Upper lobe of left lung (tissue), 6 donors: Measurements from ENCODE around the gene OSBPL3. TPM values are rescaled to one million over a fixed set of nuclear protein-coding genes. Genes with fewer than 3 reads are reported as not detected.

Experiments
- ATAC-seq, 2 donors: fragments of 200-7000 bp; cut with Tn5 transposase; one replicate each; pipeline ENCODE4 v1.9.1; 2022; ENCODE audit warnings: mild to moderate bottlenecking in 2 of 2, moderate library complexity in 2 of 2; ENCODE audit not compliant: low FRiP score in 2 of 2
- DNase-seq, 2 donors: peaks; one replicate each; pipeline ENCODE4 v3.0.0-alpha.2; 2019 to 2020
- H3K27ac ChIP-seq, 4 donors: fragments of 200-600 bp; sonication (generic); one replicate each; pipeline ENCODE4 v1.5.1; 2016 to 2019
- H3K27me3 ChIP-seq, 4 donors: fragments of 200-600 bp; sonication (generic); one replicate each; pipeline ENCODE4 v1.5.1; 2017 to 2019
- H3K36me3 ChIP-seq, 4 donors: fragments of 200-600 bp; sonication (generic); one replicate each; pipeline ENCODE4 v1.5.1; 2016 to 2019
- H3K4me1 ChIP-seq, 4 donors: fragments of 200-600 bp; sonication (generic); one replicate each; pipeline ENCODE4 v1.5.1; 2018 to 2019
- H3K4me3 ChIP-seq, 4 donors: fragments of 200-600 bp; sonication (generic); one replicate each; pipeline ENCODE4 v1.5.1; 2017 to 2019; ENCODE audit warnings: mild to moderate bottlenecking in 2 of 4, moderate library complexity in 1 of 4
- H3K9me3 ChIP-seq, 4 donors: fragments of 200-600 bp; sonication (generic); one replicate each; pipeline ENCODE4 v1.5.1; 2018 to 2019
- CTCF ChIP-seq, 6 experiments: fragments of 450-650 bp in 4 of 6; fragments of 200-600 bp in 2 of 6; sonication (generic) in 2 of 6; IDR thresholded peaks; one replicate each; pipeline ENCODE4 v1.5.1; 2016 to 2019; ENCODE audit warnings: antibody characterized with exemption in 6 of 6
- EP300 ChIP-seq, 4 donors: sonication (generic); formaldehyde crosslinking; IDR thresholded peaks; one replicate each; pipeline ENCODE4 v1.5.1; 2017; ENCODE audit warnings: antibody characterized with exemption in 4 of 4, control low read depth in 2 of 4
- POLR2A ChIP-seq, 4 donors: fragments of 450-650 bp; IDR thresholded peaks; one replicate each; pipeline ENCODE4 v1.5.1; 2016 to 2017; ENCODE audit warnings: antibody characterized with exemption in 4 of 4, mild to moderate bottlenecking in 2 of 4
- POLR2AphosphoS5 ChIP-seq, 2 donors: sonication (generic); formaldehyde crosslinking; IDR thresholded peaks; one replicate each; pipeline ENCODE4 v1.5.1; 2017; ENCODE audit warnings: antibody characterized with exemption in 2 of 2
- WGBS, 2 donors: methylation state at CpG; one replicate each; pipeline ENCODE4 v1.1.5; 2017 to 2018; 5-methylcytosine and 5-hydroxymethylcytosine counted together
- total RNA-seq, 6 donors: library from RNA; depleted of rRNA in 4 of 6; stranded (reverse); fragments of >200 nt in 4 of 6; gene quantifications; one replicate each; pipeline versions ENCODE4 v1.1.0 to v1.2.1, GENCODE V29; 2016 to 2021
- donor health status: DM: no; HTN: no; CAD: no; lungs with moderate emphysema.
- donor health status: DM: no; HTN: yes; CAD: no; lungs with severe emphysema.

OSBPL3 gene, protein sequence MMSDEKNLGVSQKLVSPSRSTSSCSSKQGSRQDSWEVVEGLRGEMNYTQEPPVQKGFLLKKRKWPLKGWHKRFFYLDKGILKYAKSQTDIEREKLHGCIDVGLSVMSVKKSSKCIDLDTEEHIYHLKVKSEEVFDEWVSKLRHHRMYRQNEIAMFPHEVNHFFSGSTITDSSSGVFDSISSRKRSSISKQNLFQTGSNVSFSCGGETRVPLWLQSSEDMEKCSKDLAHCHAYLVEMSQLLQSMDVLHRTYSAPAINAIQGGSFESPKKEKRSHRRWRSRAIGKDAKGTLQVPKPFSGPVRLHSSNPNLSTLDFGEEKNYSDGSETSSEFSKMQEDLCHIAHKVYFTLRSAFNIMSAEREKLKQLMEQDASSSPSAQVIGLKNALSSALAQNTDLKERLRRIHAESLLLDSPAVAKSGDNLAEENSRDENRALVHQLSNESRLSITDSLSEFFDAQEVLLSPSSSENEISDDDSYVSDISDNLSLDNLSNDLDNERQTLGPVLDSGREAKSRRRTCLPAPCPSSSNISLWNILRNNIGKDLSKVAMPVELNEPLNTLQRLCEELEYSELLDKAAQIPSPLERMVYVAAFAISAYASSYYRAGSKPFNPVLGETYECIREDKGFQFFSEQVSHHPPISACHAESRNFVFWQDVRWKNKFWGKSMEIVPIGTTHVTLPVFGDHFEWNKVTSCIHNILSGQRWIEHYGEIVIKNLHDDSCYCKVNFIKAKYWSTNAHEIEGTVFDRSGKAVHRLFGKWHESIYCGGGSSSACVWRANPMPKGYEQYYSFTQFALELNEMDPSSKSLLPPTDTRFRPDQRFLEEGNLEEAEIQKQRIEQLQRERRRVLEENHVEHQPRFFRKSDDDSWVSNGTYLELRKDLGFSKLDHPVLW
- total RNA-seq, result 10 to 100 TPM; 17.5 to 55.5 (median 21.7) TPM

GRCh38 chr7:24979863-24980533, at the start of gene OSBPL3:
TSS of gene OSBPL3 (minus strand) at chr7:24980178. CDS start at chr7:24892472, 87,706 bp downstream.
- Histone ChIP-seq H3K4me1 (peaks cover 6 to 35% (median 25%) of the 10 kb centered on the region in 4 donors), H3K36me3 (no peaks in the 10 kb centered on the region), H3K9me3 (no peaks in the 10 kb centered on the region), H3K4me3 (peak within 1 kb of the TSS; percentile 58 to 84 (median 70)), H3K27me3 (no peaks in the 10 kb centered on the region), H3K27ac (peak within 1 kb of the TSS; percentile 87 to 95 (median 89))
- WGBS, 2 donors, result 0 to 1% methylated on average over 14 to 43 of the region's 73 CpGs
- peak; percentile 96 to 98 for ATAC-seq
- DNase-seq, result peak; percentile 96 to 99
- TF ChIP-seq POLR2A (IDR thresholded peaks at IDR 0.05) (peak in 3 of 4 donors; percentile 36 to 88 (median 60)), EP300 (IDR thresholded peaks at IDR 0.05) (no peak), CTCF (IDR thresholded peaks at IDR 0.05) (no peak), POLR2AphosphoS5 (IDR thresholded peaks at IDR 0.05) (peak in 1 of 2 donors; percentile 74)

DNA sequence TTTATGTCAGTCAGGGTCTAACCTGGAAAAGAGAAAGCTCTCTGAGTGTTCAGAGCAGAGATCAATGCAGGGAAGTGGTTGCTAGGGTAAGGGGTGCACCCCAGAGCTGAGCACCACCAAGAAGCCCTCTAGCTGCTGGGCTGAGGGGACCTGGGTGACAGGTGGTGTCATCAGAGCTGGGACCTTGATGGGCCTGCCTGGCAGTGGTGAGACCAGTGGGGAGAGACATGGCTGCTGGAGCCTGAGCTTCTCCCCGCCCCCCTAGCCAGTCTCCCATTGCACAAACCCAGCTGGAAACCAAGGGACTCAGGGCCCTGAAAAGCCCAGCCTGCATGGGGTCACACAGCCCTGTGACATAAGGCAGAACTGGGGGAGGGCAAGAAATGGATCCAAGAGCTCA, 49.1 kb upstream of the OSBPL3 start:
- Histone ChIP-seq H3K36me3 (no peaks in the 10 kb centered on the region), H3K4me3 (no peak overlapping the region), H3K27me3 (no peaks in the 10 kb centered on the region), H3K27ac (no peak overlapping the region), H3K9me3 (no peaks in the 10 kb centered on the region), H3K4me1 (no peaks in the 10 kb centered on the region)
- no peak for TF ChIP-seq POLR2A (IDR thresholded peaks at IDR 0.05)
- no peak for TF ChIP-seq POLR2AphosphoS5 (IDR thresholded peaks at IDR 0.05)
- TF ChIP-seq EP300 (IDR thresholded peaks at IDR 0.05), result no peak
- no peak for TF ChIP-seq CTCF (IDR thresholded peaks at IDR 0.05)
- no peak for DNase-seq
- no peak for ATAC-seq
- 82 to 89% methylated on average over 1 of the region's 1 CpG for WGBS, 2 donors

- Histone ChIP-seq H3K27ac (no peak overlapping the region), H3K36me3 (no peaks in the 10 kb centered on the region), H3K27me3 (no peaks in the 10 kb centered on the region), H3K9me3 (no peaks in the 10 kb centered on the region), H3K4me1 (no peaks in the 10 kb centered on the region), H3K4me3 (no peak overlapping the region)
- ATAC-seq, result peak in 1 of 2 donors; percentile 53
- 29 to 34% methylated on average over 8 of the region's 8 CpGs for WGBS, 2 donors
- DNase-seq, result no peak
- TF ChIP-seq POLR2A (IDR thresholded peaks at IDR 0.05), result no peak
- no peak for TF ChIP-seq POLR2AphosphoS5 (IDR thresholded peaks at IDR 0.05)
- no peak for TF ChIP-seq CTCF (IDR thresholded peaks at IDR 0.05)
- TF ChIP-seq EP300 (IDR thresholded peaks at IDR 0.05), result no peak
Observed at GRCh38 chr7:25028370-25029021, 48.5 kb upstream of the OSBPL3 start.

GRCh38 chr7:25026156-25026555, 46.2 kb upstream of the OSBPL3 start:
- 54 to 77% methylated on average over 3 of the region's 3 CpGs for WGBS, 2 donors
- H3K4me3 ChIP-seq, result no peak overlapping the region
- no peak overlapping the region for H3K27ac ChIP-seq
- no peaks in the 10 kb centered on the region for H3K9me3 ChIP-seq
- no peaks in the 10 kb centered on the region for H3K4me1 ChIP-seq
- no peaks in the 10 kb centered on the region for H3K36me3 ChIP-seq
- no peak for DNase-seq
- TF ChIP-seq CTCF (IDR thresholded peaks at IDR 0.05) (no peak), POLR2A (IDR thresholded peaks at IDR 0.05) (no peak), POLR2AphosphoS5 (IDR thresholded peaks at IDR 0.05) (no peak), EP300 (IDR thresholded peaks at IDR 0.05) (no peak)
- ATAC-seq, result no peak
- no peaks in the 10 kb centered on the region for H3K27me3 ChIP-seq
